Left forelimb (tissue), 1 donor: Measurements from ENCODE around the gene DMRTA2.
"Not testable (repeated sequence)": the region's sequence is repeated elsewhere in the genome, so short reads cannot be mapped to it uniquely, and the experiment has no call there.

Experiments used
- DNase-seq: peaks from one replicate; pipeline ENCODE4 v3.0.0-alpha.2; 2018; ENCODE audit warnings: low spot score

DMRTA2 gene

DNA sequence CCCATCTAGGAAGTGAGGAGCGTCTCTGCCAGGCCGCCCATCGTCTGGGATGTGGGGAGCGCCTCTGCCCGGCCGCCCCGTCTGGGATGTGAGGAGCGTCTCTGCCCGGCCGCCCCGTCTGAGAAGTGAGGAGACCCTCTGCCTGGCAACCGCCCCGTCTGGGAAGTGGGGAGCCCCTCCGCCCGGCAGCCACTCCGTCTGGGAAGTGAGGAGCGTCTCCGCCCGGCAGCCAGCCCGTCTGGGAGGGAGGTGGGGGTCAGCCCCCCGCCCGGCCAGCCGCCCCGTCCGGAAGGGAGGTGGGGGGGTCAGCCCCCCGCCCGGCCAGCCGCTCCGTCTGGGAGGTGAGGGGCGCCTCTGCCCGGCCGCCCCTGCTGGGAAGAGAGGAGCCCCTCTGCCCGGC lies 41.7 kb downstream of the DMRTA2 start:
- not testable (repeated sequence) for DNase-seq

DNA sequence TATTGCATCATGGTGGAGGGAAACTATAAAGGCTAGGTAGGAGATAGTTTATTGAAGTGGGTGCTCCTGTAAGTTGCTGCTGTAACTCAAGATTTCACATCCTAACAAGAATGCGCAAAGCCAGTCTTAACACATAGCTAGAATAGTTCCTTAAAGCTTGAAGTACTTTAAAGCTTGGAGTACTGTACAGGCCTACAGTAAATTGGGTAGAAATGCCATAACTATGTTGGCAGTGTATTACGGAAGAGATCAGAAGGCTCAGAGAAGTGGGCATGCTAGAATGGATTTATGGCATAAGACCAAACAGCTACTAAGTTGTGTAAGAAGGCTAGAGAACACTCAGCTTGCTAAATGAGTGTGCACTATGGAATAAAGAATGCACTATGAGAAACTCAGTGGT lies 44.5 kb downstream of the DMRTA2 start:
- DNase-seq = no peak

DNA sequence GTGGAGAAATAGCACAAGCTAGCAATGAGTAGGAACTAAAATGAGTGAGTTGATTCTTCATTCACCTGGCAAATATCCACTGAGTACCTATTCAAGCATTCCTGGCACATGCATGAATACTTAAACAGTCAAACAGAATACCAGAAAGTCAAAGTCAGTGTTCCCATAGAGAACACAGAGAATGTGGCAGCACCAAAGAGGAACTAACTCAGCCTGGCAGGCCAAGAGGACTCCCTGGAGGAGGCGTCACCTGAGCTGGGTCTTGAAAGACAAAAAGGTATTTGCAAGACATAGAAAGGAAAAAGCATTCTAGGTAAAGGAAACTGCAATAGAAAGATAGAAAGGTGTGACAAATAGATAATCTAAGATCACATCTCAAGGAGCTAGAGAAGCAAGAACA lies 49.7 kb downstream of the DMRTA2 start:
- DNase-seq = no peak

DNA sequence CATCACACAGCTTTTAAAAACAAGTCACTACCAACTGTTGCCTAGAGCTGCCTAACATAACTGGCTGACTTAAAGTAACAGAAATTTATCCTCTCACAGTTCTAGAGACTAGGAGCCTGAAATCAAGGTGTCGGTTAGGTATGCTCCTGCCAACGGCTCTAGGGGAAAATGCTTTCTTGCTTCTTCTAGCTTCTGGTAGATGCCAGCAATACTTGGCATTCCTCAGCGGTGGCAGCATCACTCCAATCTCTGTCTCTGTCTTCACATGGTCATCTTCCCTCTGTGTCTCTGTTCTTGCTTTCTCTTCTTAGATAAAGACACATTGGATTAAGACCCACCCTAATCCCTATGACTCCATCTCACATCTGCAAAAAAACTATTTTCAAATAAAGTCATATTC lies 51.5 kb downstream of the DMRTA2 start:
- no peak for DNase-seq

DNA sequence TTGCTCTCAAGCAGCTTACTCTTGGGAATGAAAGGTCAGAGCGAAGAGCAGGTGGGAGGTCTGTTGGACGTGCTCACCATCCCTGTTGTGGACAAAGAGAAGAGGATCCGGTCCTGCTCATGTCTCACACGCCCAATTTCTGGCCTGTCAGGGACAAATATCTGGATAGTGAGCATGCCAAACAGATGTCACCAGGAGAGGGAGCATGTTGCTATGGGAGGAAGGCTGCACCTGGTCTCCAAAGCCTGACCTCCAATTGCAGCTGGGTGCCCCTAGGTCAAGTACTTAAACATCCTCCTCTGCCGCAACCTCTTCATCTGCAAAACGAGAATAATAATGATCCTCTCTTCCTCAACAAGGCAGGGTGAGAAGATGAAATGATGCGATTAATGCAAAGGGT lies 53.4 kb downstream of the DMRTA2 start:
- DNase-seq = no peak

DNA sequence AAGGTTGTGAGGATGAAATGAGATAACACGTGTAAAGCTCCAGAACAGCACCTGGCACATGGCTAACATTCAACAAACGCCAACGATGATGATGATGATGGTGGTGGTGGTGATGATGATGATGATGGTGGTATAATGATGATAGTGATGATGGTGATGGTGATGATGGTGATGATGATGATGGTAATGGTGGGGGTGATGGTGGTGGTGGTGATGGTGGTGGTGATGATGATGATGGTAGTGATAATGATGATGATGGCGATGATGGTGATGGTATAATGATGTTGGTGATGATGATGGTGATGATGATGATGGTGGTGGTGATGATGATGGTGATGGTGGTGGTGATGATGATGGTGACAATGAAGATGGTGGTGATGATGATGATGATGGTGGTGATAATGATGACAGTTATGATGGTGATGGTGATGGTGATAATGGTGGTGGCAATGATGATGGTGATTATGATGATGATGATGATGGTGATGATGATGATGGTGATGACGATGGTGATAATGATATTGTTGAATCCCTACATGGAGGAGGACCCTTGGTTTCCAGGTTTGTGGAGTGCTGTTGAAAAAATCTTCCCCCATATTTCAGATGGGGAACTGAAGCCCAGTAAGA lies 54.1 kb downstream of the DMRTA2 start:
- DNase-seq = no peak

DNA sequence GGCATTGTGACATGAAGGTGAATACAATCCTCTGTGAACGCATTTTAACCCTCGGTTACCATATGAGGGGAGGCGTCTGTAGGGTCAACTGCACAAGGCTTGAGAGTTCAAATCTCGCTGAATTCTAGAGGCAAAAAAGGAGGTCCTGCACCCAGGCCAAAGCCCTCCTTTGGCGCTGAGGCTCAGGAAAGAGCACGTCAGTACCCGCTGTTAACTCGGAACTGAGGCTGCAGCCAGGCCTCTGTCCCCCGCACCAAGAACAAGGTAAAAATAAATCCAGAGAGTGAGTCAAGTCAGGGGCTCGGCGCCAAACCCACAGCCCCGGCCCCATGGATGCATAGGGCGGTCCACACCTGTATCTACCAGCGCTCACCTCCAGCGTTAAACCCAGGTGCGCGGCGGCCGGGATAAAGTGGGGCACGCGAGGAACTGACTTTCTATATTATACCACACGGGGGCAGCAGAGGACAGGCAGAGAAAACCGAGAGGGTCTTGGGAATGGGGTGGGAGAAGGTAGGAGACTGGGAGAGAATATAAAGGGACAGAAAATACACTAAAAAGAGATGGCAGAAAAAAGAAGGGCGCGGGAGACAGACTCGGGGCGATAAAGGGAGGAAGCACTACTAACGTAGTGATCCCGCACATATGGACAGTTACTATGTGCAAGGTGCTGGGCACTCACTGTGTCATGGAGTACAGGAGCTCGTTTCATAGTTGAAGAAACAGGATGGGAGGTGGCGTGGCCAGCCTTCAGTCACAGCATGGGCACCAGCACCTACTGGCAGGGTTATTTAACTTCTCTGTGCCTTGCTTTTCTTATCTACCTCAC lies 54.9 kb downstream of the DMRTA2 start:
- DNase-seq = no peak
